Gastroesophageal sphincter (tissue), 4 donors: ENCODE measurements around the gene FGFR4. TPM values are rescaled to one million over a fixed set of nuclear protein-coding genes. Genes with fewer than 3 reads are reported as not detected.

Source experiments
- ATAC-seq: fragments of 150-250 bp; one replicate; pipeline ENCODE4 v1.9.1; 2016; ENCODE audit warnings: mild to moderate bottlenecking, moderate library complexity
- H3K27ac ChIP-seq, 4 donors: fragments of 200-600 bp; sonication (generic) in 3 of 4; 1 replicate in 3 of 4; 2 replicates in 1 of 4; pipeline ENCODE4 v1.5.1; 2016 to 2019
- H3K27me3 ChIP-seq: fragments of 200-600 bp; sonication (generic); one replicate; pipeline ENCODE4 v1.5.1; 2019
- H3K36me3 ChIP-seq, 2 donors: fragments of 200-600 bp; sonication (generic); one replicate each; pipeline ENCODE4 v1.5.1; 2019; ENCODE audit warnings: control low read depth in 1 of 2
- H3K4me1 ChIP-seq, 3 donors: fragments of 200-600 bp; sonication (generic); 1 replicate in 2 of 3; 2 replicates in 1 of 3; pipeline ENCODE4 v1.5.1; 2016 to 2019; ENCODE audit warnings: control low read depth in 2 of 3
- H3K4me3 ChIP-seq, 2 donors: fragments of 200-600 bp; sonication (generic); one replicate each; pipeline ENCODE4 v1.5.1; 2019; ENCODE audit warnings: mild to moderate bottlenecking in 1 of 2, moderate library complexity in 1 of 2
- H3K9me3 ChIP-seq, 3 donors: fragments of 200-600 bp; sonication (generic); one replicate each; pipeline ENCODE4 v1.5.1; 2017 to 2019; ENCODE audit warnings: control low read depth in 2 of 3
- CTCF ChIP-seq, 4 experiments: fragments of 200-600 bp in 2 of 4; fragments of 450-650 bp in 2 of 4; sonication (generic) in 1 of 4; IDR thresholded peaks; one replicate each; pipeline ENCODE4 v1.5.1; 2017 to 2019; ENCODE audit warnings: antibody characterized with exemption in 4 of 4, mild to moderate bottlenecking in 2 of 4, moderate library complexity in 2 of 4
- EP300 ChIP-seq: sonication (generic); formaldehyde crosslinking; IDR thresholded peaks from one replicate; pipeline ENCODE4 v1.6.1; 2017; ENCODE audit warnings: antibody characterized with exemption, mild to moderate bottlenecking
- POLR2A ChIP-seq, 2 donors: fragments of 450-650 bp; IDR thresholded peaks; one replicate each; pipeline ENCODE4 v1.6.1; 2017; ENCODE audit warnings: antibody characterized with exemption in 2 of 2, mild to moderate bottlenecking in 2 of 2, moderate library complexity in 1 of 2
- POLR2AphosphoS5 ChIP-seq: sonication (generic); formaldehyde crosslinking; IDR thresholded peaks from one replicate; pipeline ENCODE4 v1.6.1; 2017; ENCODE audit warnings: antibody characterized with exemption
- WGBS, 2 donors: methylation state at CpG; one replicate each; pipeline ENCODE4 v1.1.5; 2018; ENCODE audit warnings: low coverage in 1 of 2; 5-methylcytosine and 5-hydroxymethylcytosine counted together
- total RNA-seq, 4 donors: library from RNA; depleted of rRNA; stranded (reverse); fragments of >200 nt; gene quantifications; one replicate each; pipeline ENCODE4 v1.1.0, GENCODE V29; 2016

FGFR4 gene
- total RNA-seq, 4 donors from 2014 or later = 3.0 to 7.4 (median 6.6) TPM

DNA sequence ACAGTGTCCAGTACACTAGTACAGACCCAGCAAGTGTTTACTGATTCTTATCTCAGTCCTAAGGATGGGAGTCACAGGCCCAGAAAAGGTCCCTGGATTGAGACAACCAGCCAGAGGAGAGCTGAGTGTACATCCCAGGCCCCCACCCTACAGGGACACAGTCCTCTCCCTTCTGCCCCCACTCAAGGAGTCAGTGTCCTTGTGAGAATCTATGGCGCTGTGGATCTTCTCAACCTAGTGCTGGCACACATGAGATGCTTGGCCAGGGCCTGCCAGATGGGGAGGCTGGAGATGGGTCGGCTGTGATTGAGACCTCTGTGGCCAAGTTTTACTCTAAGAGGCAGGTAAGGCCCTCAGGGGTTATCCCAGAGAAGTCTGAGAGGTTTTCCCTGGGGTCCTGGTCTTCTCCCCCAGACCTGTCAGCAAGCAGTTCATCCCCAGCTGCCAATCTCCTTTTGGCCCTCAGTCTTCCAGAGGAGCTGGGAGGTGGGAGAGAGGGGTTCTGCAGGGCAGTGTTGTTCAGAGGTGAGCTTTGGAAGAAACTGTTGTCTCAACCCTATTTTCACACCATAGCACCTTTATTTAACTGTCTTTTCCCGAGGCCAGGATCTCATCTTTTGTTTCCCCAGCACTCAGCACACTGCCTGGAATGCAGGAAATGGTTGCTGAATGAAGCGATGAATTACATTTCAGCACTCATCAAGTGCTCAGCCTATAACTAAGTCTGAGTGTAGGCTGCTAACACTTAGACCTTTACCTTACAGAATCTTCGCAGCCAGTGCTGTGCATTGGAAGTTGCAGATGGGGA, 43.7 kb downstream of the FGFR4 start:
- WGBS, 2 donors = 68 to 70% methylated on average over 3 of the region's 5 CpGs
- H3K27me3 ChIP-seq = no peaks in the 10 kb centered on the region

DNA sequence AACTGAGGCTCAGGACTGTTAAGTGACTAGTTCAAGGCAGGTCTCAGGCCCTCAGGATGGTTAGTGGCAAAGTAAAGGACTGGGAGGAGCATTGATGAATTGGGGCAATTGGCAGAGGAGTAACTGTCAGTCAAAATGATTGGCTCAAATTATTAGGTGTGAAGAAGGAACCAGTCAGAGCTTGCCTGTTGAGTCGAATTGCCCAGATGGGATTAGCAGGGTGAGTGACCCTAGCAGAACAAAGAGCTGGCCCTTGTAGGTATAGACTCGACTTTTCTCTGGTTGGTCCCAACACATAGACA, 44.3 kb downstream of the FGFR4 start:
- TF ChIP-seq POLR2A (IDR thresholded peaks at IDR 0.05) (no peak), CTCF (IDR thresholded peaks at IDR 0.05) (no peak)
- peaks cover 0 to 10% of the 10 kb centered on the region in 2 donors for H3K36me3 ChIP-seq
- WGBS, 2 donors = 72 to 80% methylated on average over 1 to 2 of the region's 2 CpGs
- no peaks in the 10 kb centered on the region for H3K27me3 ChIP-seq
- H3K9me3 ChIP-seq = no peaks in the 10 kb centered on the region
- peaks cover 10 to 33% (median 14%) of the 10 kb centered on the region in 3 donors for H3K4me1 ChIP-seq
- peak overlapping the region in 1 of 4 donors; percentile 6 for H3K27ac ChIP-seq
- no peak for ATAC-seq
- H3K4me3 ChIP-seq = no peak overlapping the region

More for the DNA sequence above, 43.7 kb downstream of the FGFR4 start:
- Histone ChIP-seq H3K4me3 (no peak overlapping the region), H3K27ac (peak overlapping the region in 1 of 4 donors; percentile 6), H3K9me3 (no peaks in the 10 kb centered on the region), H3K36me3 (peaks cover 0 to 4% of the 10 kb centered on the region in 2 donors), H3K4me1 (peaks cover 6 to 28% (median 8%) of the 10 kb centered on the region in 3 donors)
- no peak for TF ChIP-seq EP300
- ATAC-seq = no peak

DNA sequence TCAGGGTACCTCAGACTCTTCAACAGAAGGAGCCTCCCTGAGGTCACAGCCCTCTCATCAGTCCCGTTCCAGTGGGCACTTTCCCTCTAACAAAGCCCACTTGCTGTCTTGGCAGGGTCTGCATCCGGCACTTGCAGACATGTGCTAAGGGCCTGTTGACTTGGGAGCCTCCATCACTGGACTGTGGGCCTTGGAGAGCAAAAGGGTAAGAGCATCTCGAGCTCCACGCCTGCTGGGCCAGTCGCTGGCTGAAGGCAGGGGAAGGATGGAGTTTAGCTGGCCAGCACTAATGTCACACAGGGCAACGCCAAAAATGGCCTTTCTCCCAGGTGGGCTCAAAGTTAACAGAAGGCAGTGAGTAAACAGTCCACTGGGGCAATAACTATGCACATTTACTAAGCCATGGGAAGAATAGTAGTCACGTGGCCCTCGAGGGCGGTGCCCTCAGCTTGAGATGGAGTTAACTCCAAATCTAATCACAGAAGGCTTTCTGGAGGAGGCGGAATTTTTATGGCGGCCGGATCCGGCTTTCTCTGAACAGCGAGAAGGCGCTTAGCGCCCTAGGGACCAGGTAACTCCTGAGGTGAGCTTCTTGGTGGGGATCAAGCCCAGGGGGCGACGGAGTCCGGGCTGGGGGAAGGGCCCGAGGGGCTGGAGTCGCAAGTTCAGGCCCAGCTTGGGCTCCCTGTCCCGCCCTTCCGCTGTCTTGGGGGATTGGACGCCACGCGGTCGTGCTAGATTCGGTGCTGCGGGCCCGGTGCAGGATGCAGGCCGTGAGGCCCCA, 44.8 kb downstream of the FGFR4 start:
- peaks cover 10 to 39% (median 19%) of the 10 kb centered on the region in 3 donors for H3K4me1 ChIP-seq
- H3K27me3 ChIP-seq = no peaks in the 10 kb centered on the region
- H3K36me3 ChIP-seq = peaks cover 0 to 13% of the 10 kb centered on the region in 2 donors
- WGBS, 2 donors = 83 to 89% methylated on average over 4 to 8 of the region's 31 CpGs
- no peak for TF ChIP-seq CTCF (IDR thresholded peaks at IDR 0.05)
- ATAC-seq = no peak
- no peaks in the 10 kb centered on the region for H3K9me3 ChIP-seq
- H3K4me3 ChIP-seq = peak overlapping the region in 1 of 2 donors; percentile 80
- H3K27ac ChIP-seq = peak overlapping the region in 3 of 4 donors; percentile 92 to 97 (median 93)

DNA sequence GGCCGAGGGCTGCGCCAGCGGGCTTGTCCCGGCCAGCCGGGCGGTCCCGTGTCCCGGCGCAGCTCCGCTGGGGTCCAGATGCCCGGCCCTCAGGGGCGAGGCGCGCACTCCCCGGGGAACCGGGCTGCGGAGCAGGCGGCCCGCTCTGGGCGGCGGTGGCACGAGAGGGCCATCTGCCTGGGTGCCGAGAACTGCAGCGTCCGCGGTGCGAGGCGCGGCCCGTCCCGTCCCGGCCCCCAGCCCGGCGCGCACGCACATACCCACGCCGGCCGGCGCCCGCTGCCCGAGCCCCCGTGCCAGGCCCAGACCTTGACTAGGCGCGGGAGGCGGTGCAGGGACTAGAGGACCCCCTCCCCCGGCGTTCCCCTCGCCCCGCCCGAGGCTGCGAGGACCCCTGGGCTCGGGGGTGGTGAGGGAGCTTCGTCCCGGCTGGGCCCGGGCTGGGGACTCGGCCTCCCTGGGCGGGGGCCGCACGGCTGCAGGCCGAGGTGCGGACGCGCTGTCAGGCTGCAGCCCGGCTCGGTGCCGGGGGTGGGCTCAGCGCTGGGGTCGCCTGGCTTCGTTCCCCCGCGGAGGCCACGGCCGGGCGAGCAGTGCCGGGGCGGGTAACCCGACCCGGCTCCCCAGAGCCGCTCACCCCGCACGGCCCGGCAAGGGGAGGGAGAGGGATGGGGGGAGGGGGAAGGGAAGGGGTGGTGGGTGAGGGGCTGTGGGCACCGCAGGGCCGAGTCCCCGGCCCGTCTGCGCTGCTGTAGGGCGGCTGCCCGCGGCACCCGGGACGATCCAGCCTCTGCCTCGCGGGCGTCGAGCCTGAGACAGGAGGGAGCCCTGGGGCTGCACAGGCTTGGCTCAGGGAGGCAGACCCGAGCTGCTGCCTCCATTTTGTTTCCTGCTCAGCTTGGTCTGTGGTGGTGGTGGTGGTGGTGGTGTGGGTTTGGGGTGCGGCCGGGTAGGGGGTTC, 45.7 kb downstream of the FGFR4 start:
- H3K27me3 ChIP-seq = no peaks in the 10 kb centered on the region
- peaks cover 10 to 48% (median 24%) of the 10 kb centered on the region in 3 donors for H3K4me1 ChIP-seq
- H3K27ac ChIP-seq = peak overlapping the region; percentile 48 to 97 (median 92)
- no peaks in the 10 kb centered on the region for H3K9me3 ChIP-seq
- TF ChIP-seq EP300 (no peak), POLR2AphosphoS5 (no peak), POLR2A (IDR thresholded peaks at IDR 0.05) (no peak), CTCF (IDR thresholded peaks at IDR 0.05) (no peak)
- H3K36me3 ChIP-seq = peaks cover 0 to 13% of the 10 kb centered on the region in 2 donors
- peak; percentile 27 for ATAC-seq
- H3K4me3 ChIP-seq = peak overlapping the region; percentile 50 to 80
- WGBS, 2 donors = no CpG with 5 or more reads among the region's 100 CpGs
